Stimulated activated CD4-positive, alpha-beta T cell treated with anti-CD3 and anti-CD28 coated beads, Interleukin-4, amount 100 ng/mL, for 1 hour (primary cell): ENCODE results near the gene FAM25A.

Experiments
- DNase-seq: peaks from one replicate; pipeline ENCODE4 v3.0.0-alpha.2; 2020

Gene FAM25A

DNA sequence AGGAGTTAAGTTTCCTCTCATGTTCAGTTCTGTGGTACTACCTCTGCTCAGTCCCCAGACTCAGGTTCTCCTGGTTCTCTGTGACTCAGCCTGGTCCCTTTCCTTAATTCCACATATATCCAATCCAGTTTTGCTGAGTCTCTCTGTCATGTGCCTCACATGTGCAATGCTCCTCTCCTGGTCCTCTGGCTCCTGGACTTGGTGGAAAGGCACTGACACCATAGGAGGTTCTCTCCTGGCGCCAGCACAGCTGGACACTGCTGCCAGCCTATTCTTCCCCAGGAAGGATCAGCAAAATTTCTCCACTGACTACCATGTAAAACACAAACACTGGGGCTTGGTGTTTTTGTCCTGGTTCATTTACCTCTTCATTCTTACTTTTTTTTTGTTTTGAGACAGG, 46.8 kb downstream of the FAM25A start:
- DNase-seq: no peak

DNA sequence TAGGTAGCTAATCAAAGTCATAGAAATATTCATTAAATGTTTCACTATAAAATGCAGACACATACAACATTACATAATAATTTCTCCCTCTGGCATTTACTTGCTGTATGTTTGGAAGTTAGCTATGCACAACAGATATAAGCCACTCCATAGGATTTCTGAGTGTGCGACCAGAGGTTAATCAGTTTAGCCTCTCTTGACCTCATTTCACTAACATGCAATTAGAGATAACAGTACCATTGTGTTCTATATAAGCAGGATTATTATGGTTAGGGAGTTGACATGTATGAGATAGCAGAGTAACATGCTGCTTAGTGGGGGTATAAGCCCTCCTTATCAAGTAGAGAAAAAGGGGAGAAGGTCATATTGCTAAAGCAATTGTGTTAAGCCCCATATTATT, 48.2 kb downstream of the FAM25A start:
- no peak for DNase-seq

DNA sequence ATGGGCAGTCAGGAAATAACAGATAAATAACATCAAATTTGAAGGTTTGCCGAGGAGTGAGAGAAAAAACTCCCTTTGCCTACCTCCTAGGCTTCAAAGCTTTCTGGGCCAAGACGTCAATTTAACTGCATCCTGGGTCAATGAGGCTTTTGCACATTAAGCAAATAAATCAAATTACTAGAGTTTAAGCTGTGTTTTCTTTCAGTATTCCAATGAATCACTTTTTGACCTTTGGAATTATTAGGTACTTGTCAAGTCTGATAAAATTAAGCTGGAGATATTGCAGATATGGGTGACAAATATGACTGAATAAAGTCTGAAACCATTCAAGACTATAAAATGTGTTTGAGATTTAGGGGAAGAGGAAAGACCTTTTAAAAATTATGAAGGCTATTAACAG, 52.4 kb downstream of the FAM25A start:
- DNase-seq: no peak
